Esophagus muscularis mucosa (tissue), 4 donors: ENCODE measurements around the gene CDH15. TPM values are rescaled to one million over a fixed set of nuclear protein-coding genes. Genes with fewer than 3 reads are reported as not detected.

Source experiments
- DNase-seq: peaks from one replicate; pipeline ENCODE4 v3.0.0-alpha.2; 2017; ENCODE audit errors: extremely low spot score
- H3K27ac ChIP-seq, 4 donors: fragments of 200-600 bp; sonication (generic); replicated peaks in 1 of 4; 1 replicate in 3 of 4; 2 replicates in 1 of 4; pipeline ENCODE4 v1.5.1; 2016 to 2019; ENCODE audit warnings: mild to moderate bottlenecking in 1 of 4
- H3K27me3 ChIP-seq, 4 donors: fragments of 200-600 bp; sonication (generic); one replicate each; pipeline versions ENCODE4 v1.5.1 to v1.6.0; 2016 to 2019
- H3K36me3 ChIP-seq, 4 donors: fragments of 200-600 bp; sonication (generic); one replicate each; pipeline ENCODE4 v1.5.1; 2016 to 2019
- H3K4me1 ChIP-seq, 4 donors: fragments of 200-600 bp; sonication (generic); one replicate each; pipeline ENCODE4 v1.5.1; 2016 to 2019
- H3K4me3 ChIP-seq, 4 donors: fragments of 200-600 bp; sonication (generic); 1 replicate in 2 of 4; 2 replicates in 2 of 4; pipeline ENCODE4 v1.5.1; 2016 to 2019; ENCODE audit warnings: mild to moderate bottlenecking in 4 of 4, moderate library complexity in 1 of 4
- H3K9me3 ChIP-seq, 4 donors: fragments of 200-600 bp; sonication (generic); 1 replicate in 3 of 4; 2 replicates in 1 of 4; pipeline ENCODE4 v1.5.1; 2016 to 2019
- EP300 ChIP-seq: sonication (generic); formaldehyde crosslinking; IDR thresholded peaks from one replicate; pipeline ENCODE4 v1.6.1; 2017; ENCODE audit warnings: antibody characterized with exemption
- POLR2A ChIP-seq: fragments of 450-650 bp; IDR thresholded peaks from one replicate; pipeline ENCODE4 v1.6.1; 2017; ENCODE audit warnings: antibody characterized with exemption, moderate library complexity, mild to moderate bottlenecking, low read depth
- POLR2AphosphoS5 ChIP-seq, 2 donors: sonication (generic); formaldehyde crosslinking; IDR thresholded peaks; one replicate each; pipeline ENCODE4 v1.6.1; 2017; ENCODE audit warnings: antibody characterized with exemption in 2 of 2
- WGBS: methylation state at CpG from one replicate; pipeline ENCODE4 v1.1.5; 2018; 5-methylcytosine and 5-hydroxymethylcytosine counted together
- intact Hi-C: fragments of 100-400 bp; cut with DNase I; formaldehyde crosslinking; loops from one replicate; pipeline ENCODE4 v1.15.1; 2023
- total RNA-seq, 4 donors: library from RNA; depleted of rRNA; stranded (reverse); fragments of >200 nt; gene quantifications; one replicate each; pipeline versions ENCODE4 v1.1.0 to v1.2.1, GENCODE V29; 2016
- TF ChIP-seq, protein P1 (sequence below), 3 experiments: fragments of 200-600 bp in 2 of 3; fragments of 450-650 bp in 1 of 3; sonication (generic) in 2 of 3; IDR thresholded peaks; one replicate each; pipeline ENCODE4 v1.5.1; 2017 to 2019; ENCODE audit warnings: antibody characterized with exemption in 3 of 3, mild to moderate bottlenecking in 2 of 3, moderate library complexity in 1 of 3

The CDH15 gene
- total RNA-seq, 4 donors from 2014 or later = under 0.01 to 0.17 (median 0.13) TPM; not detected in 1

GRCh38 chr16:89197633-89198416, 26.3 kb downstream of the CDH15 start:
- no peaks in the 10 kb centered on the region for H3K36me3 ChIP-seq
- WGBS = 76% methylated on average over 10 of the region's 26 CpGs
- no peak overlapping the region for H3K4me3 ChIP-seq
- H3K27me3 ChIP-seq = peaks cover 6 to 60% (median 40%) of the 10 kb centered on the region in 4 donors
- no peak for TF ChIP-seq POLR2AphosphoS5 (IDR thresholded peaks at IDR 0.05)
- no peak for TF ChIP-seq EP300
- TF ChIP-seq, protein P1, sequence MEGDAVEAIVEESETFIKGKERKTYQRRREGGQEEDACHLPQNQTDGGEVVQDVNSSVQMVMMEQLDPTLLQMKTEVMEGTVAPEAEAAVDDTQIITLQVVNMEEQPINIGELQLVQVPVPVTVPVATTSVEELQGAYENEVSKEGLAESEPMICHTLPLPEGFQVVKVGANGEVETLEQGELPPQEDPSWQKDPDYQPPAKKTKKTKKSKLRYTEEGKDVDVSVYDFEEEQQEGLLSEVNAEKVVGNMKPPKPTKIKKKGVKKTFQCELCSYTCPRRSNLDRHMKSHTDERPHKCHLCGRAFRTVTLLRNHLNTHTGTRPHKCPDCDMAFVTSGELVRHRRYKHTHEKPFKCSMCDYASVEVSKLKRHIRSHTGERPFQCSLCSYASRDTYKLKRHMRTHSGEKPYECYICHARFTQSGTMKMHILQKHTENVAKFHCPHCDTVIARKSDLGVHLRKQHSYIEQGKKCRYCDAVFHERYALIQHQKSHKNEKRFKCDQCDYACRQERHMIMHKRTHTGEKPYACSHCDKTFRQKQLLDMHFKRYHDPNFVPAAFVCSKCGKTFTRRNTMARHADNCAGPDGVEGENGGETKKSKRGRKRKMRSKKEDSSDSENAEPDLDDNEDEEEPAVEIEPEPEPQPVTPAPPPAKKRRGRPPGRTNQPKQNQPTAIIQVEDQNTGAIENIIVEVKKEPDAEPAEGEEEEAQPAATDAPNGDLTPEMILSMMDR (IDR thresholded peaks at IDR 0.05) = no peak
- TF ChIP-seq POLR2A = no peak
- H3K9me3 ChIP-seq = peaks cover 0 to 4% (median 0%) of the 10 kb centered on the region in 4 donors
- H3K4me1 ChIP-seq = peaks cover 7 to 35% (median 32%) of the 10 kb centered on the region in 4 donors
- H3K27ac ChIP-seq = no peak overlapping the region
- intact Hi-C loops = no loop called here
- no peak for DNase-seq

DNA sequence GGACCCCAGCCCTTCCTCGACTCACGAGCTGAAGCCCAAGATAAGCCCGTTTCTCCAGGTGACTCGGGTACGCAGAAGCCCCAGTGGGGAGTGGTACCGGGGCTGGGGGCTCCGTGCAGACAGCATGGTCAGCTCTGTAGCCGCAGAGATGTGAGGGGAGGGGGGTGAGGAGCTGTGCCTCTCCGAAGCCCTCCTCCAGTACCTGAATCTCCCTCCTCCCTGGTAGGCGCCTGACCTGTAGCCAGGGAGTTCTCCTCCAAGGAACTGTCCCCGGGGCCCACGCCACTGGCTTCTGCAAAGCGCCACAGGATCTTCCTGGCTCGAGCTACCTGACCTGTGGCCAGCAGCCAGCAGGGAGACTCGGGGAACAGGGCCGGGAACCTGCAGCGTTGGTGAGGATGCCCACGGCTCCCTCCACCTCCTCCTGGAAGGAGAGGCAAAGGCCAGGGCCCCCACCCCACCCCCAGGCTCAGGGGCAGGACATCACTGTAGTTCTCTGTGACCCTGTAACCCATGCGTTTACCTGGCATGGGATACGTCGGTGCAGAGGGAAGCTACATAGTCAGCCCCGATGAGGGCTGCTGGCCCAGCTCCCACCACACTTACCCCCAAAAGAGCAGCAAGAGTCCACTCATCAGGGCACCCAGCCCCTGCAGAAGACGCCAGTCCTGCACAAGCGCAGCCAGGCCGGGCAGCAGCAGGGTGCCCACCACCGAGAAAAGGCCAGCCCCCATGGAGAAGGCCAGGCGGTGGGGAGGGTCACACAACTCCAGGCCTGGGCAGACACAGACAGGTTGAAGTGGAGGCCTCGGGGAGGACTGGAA, 27.1 kb downstream of the CDH15 start:
- H3K27me3 ChIP-seq = peaks cover 6 to 68% (median 46%) of the 10 kb centered on the region in 4 donors
- 72% methylated on average over 12 of the region's 28 CpGs for WGBS

GRCh38 chr16:89199241-89200123, 27.9 kb downstream of the CDH15 start:
- WGBS = 81% methylated on average over 15 of the region's 22 CpGs
- intact Hi-C loops = no loop called here
- peaks cover 7 to 28% (median 25%) of the 10 kb centered on the region in 4 donors for H3K4me1 ChIP-seq
- TF ChIP-seq, protein P1 (IDR thresholded peaks at IDR 0.05) = no peak
- TF ChIP-seq POLR2AphosphoS5 (IDR thresholded peaks at IDR 0.05) (no peak), POLR2A (no peak), EP300 (no peak)
- no peak overlapping the region for H3K4me3 ChIP-seq
- no peaks in the 10 kb centered on the region for H3K36me3 ChIP-seq
- peaks cover 6 to 77% (median 48%) of the 10 kb centered on the region in 4 donors for H3K27me3 ChIP-seq
- no peak for DNase-seq
- H3K9me3 ChIP-seq = peaks cover 0 to 4% (median 0%) of the 10 kb centered on the region in 4 donors
- no peak overlapping the region for H3K27ac ChIP-seq

More for the DNA sequence above, 27.1 kb downstream of the CDH15 start:
- H3K4me1 ChIP-seq = peaks cover 7 to 28% (median 25%) of the 10 kb centered on the region in 4 donors
- TF ChIP-seq, protein P1 (IDR thresholded peaks at IDR 0.05) = no peak
- TF ChIP-seq POLR2AphosphoS5 (IDR thresholded peaks at IDR 0.05) = no peak
- TF ChIP-seq EP300 = no peak
- no peak for TF ChIP-seq POLR2A
- H3K4me3 ChIP-seq = no peak overlapping the region
- no peak for DNase-seq
- H3K9me3 ChIP-seq = peaks cover 0 to 4% (median 0%) of the 10 kb centered on the region in 4 donors
- no peaks in the 10 kb centered on the region for H3K36me3 ChIP-seq
- intact Hi-C loops = no loop called here
- no peak overlapping the region for H3K27ac ChIP-seq

DNA sequence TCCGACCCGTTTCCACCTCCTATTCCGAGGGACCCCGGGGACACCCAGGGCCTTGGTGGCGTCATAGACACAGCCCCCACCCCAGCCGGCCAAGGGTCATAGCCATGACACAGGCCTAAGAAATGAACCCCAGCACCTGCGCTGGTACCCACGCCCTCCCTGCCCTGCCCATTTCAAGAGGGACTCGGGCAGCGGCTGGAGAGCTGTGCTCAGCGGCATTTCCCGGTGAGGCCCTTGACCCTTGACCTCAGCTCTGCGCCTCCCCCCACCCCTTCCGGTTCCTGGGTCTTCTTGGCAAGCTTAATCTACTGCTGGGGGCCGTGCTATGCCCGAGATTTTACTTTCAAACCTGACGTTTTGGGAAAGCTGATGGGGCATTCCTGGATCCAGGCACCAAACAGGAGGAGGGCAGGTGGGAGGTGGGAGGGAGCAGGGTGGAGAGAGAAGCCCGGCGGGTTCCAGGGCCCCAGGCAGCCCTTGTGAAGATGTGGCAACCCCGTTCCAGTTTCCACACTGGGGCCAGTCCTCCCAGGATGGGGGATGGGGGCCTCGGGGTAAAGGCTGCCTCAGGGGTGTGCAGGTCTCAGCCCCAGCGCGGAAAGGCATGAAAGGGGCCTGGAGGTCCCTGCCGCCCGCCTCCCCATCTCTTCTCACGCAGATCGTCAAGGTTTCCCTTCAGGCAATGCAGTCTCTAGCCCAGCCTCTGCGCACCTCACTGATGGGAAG, 28.7 kb downstream of the CDH15 start, which contains the start of gene SLC22A31:
SLC22A31 (minus strand) TSS at position 414 of the 726 bp plus-strand sequence; CDS start at position 378, 36 bp downstream.
- WGBS = 23% methylated on average over 14 of the region's 28 CpGs
- TF ChIP-seq EP300 (no peak), POLR2A (no peak), POLR2AphosphoS5 (IDR thresholded peaks at IDR 0.05) (no peak)
- TF ChIP-seq, protein P1 (IDR thresholded peaks at IDR 0.05) = no peak
- no peak for DNase-seq
- Histone ChIP-seq H3K36me3 (no peaks in the 10 kb centered on the region), H3K27ac (no peak within 1 kb of the TSS), H3K9me3 (peaks cover 0 to 4% (median 0%) of the 10 kb centered on the region in 4 donors), H3K4me1 (peaks cover 7 to 28% (median 25%) of the 10 kb centered on the region in 4 donors), H3K4me3 (peak within 1 kb of the TSS; percentile 28 to 55 (median 43)), H3K27me3 (peaks cover 6 to 85% (median 52%) of the 10 kb centered on the region in 4 donors)
- intact Hi-C loops = no loop called here
